Measurements from ENCODE around the gene CCDC60. TPM values are rescaled to one million over a fixed set of nuclear protein-coding genes. Genes with fewer than 3 reads are reported as not detected.

Gene CCDC60
- total RNA-seq, 2 donors from 2014 or later: 4.3 to 4.9 TPM

DNA sequence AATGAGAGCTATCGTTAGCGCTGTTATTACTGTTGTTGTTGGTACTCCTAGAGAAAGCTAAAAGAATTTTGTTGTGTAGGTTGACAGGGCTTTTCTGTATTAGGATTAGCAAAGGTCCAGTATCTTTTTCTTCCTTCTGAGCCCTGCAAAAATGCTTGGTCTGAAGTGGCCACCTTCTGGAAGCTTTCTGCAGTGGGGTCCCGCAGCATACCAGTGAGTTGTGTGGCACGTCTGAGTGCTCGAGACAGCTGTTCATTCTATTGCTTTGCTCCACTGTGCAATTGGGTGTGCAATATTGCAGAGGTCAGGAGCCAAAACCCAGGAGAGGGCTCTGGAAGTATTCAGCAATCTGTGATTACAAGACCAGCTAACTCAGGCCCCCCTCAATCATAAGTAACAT, 57.1 kb downstream of the CCDC60 start:
- intact Hi-C loops (cut with DNase I): no loop called here
- DNase-seq (ENCODE audit: low spot score): no peak
- Histone ChIP-seq H3K4me3 (no peak overlapping the region), H3K36me3 (no peaks in the 10 kb centered on the region), H3K27me3 (replicated peaks; ENCODE audit: insufficient read depth) (no peaks in the 10 kb centered on the region), H3K27ac (no peak overlapping the region), H3K4me1 (replicated peaks) (no peaks in the 10 kb centered on the region), H3K9me3 (no peaks in the 10 kb centered on the region)
- TF ChIP-seq, protein P1, sequence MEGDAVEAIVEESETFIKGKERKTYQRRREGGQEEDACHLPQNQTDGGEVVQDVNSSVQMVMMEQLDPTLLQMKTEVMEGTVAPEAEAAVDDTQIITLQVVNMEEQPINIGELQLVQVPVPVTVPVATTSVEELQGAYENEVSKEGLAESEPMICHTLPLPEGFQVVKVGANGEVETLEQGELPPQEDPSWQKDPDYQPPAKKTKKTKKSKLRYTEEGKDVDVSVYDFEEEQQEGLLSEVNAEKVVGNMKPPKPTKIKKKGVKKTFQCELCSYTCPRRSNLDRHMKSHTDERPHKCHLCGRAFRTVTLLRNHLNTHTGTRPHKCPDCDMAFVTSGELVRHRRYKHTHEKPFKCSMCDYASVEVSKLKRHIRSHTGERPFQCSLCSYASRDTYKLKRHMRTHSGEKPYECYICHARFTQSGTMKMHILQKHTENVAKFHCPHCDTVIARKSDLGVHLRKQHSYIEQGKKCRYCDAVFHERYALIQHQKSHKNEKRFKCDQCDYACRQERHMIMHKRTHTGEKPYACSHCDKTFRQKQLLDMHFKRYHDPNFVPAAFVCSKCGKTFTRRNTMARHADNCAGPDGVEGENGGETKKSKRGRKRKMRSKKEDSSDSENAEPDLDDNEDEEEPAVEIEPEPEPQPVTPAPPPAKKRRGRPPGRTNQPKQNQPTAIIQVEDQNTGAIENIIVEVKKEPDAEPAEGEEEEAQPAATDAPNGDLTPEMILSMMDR (IDR thresholded peaks at IDR 0.05): no peak
- TF ChIP-seq POLR2A (IDR thresholded peaks at IDR 0.05): no peak
- TF ChIP-seq POLR2AphosphoS5 (IDR thresholded peaks at IDR 0.05): no peak
- 70% methylated on average over 5 of the region's 5 CpGs for WGBS

DNA sequence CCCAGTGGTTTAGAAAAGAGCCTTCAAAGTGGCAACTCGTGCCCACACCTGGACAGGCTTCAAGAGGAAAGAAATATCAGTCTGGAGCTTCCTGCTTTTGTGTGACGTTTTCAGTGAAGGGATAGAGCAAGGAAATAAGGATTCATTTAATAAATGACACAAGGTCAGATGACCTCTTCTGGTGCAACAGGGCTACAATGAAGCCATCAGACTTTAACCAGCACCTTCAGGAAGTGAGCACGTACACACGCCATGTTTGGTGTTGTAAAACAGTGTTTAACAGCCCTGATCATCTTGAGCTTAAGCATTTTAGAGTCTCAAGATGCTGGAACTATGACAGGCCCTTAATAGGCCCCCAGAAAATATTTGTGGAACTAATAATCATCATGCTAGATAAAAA, 59.1 kb downstream of the CCDC60 start:
- Histone ChIP-seq H3K27ac (no peak overlapping the region), H3K9me3 (no peaks in the 10 kb centered on the region), H3K27me3 (replicated peaks; ENCODE audit: insufficient read depth) (no peaks in the 10 kb centered on the region), H3K4me3 (no peak overlapping the region), H3K36me3 (no peaks in the 10 kb centered on the region), H3K4me1 (replicated peaks) (no peaks in the 10 kb centered on the region)
- intact Hi-C loops (cut with DNase I): no loop called here
- 36% methylated on average over 4 of the region's 4 CpGs for WGBS
- no peak for DNase-seq (ENCODE audit: low spot score)
- TF ChIP-seq POLR2A (IDR thresholded peaks at IDR 0.05) (no peak), POLR2AphosphoS5 (IDR thresholded peaks at IDR 0.05) (no peak)
- TF ChIP-seq, protein P1 (IDR thresholded peaks at IDR 0.05): no peak

DNA sequence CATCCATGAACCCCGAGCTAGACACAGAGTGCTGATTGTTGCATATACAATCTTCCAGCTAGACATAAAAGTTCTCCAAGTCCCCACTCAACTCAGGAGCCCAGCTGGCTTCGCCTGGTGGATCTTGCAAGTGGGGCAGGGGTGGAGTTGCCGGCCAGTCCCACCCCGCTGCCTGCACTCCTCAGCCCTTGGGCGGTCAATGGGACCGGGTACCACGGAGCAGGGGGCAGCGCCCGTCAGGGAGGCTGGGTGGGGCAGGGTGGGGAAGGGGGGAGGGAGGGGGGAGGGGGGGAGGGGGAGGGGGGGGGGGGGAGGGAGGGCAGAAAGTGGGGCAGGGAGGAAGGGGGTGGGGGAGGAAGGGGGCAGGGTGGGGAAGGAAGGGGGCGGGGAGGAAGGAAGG, 63.0 kb downstream of the CCDC60 start:
- WGBS: 100% methylated on average over 1 of the region's 10 CpGs
- Histone ChIP-seq H3K4me1 (replicated peaks) (no peaks in the 10 kb centered on the region), H3K27ac (no peak overlapping the region), H3K27me3 (replicated peaks; ENCODE audit: insufficient read depth) (no peaks in the 10 kb centered on the region), H3K4me3 (no peak overlapping the region), H3K36me3 (no peaks in the 10 kb centered on the region), H3K9me3 (no peaks in the 10 kb centered on the region)
- intact Hi-C loops (cut with DNase I): no loop called here
- no peak for TF ChIP-seq POLR2A (IDR thresholded peaks at IDR 0.05)
- TF ChIP-seq, protein P1 (IDR thresholded peaks at IDR 0.05): no peak
- no peak for TF ChIP-seq POLR2AphosphoS5 (IDR thresholded peaks at IDR 0.05)
- no peak for DNase-seq (ENCODE audit: low spot score)

DNA sequence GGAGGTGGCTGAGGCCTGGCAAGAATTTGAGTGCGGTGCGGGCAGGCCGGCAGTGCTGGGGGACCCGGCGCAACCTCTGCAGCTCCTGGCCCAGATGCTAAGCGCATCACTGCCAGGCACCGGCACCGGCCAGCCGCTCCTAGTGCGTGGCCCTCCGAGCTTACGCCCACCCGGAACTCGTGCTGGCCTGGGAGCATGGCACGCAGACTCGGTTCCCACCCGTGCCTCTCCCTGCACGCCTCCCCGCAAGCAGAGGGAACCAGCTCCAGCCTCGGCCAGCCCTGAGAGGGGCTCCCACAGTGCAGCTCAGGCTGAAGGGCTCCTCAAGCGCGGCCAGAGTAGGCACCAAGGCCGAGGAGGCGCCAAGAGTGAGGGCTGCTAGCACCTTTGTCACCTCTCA, 63.7 kb downstream of the CCDC60 start:
- Histone ChIP-seq H3K36me3 (no peaks in the 10 kb centered on the region), H3K4me1 (replicated peaks) (no peaks in the 10 kb centered on the region), H3K27ac (no peak overlapping the region), H3K4me3 (no peak overlapping the region), H3K9me3 (no peaks in the 10 kb centered on the region), H3K27me3 (replicated peaks; ENCODE audit: insufficient read depth) (no peaks in the 10 kb centered on the region)
- no peak for DNase-seq (ENCODE audit: low spot score)
- WGBS: 93% methylated on average over 24 of the region's 24 CpGs
- intact Hi-C loops (cut with DNase I): no loop called here
- TF ChIP-seq, protein P1 (IDR thresholded peaks at IDR 0.05): no peak
- TF ChIP-seq POLR2AphosphoS5 (IDR thresholded peaks at IDR 0.05) (no peak), POLR2A (IDR thresholded peaks at IDR 0.05) (no peak)

DNA sequence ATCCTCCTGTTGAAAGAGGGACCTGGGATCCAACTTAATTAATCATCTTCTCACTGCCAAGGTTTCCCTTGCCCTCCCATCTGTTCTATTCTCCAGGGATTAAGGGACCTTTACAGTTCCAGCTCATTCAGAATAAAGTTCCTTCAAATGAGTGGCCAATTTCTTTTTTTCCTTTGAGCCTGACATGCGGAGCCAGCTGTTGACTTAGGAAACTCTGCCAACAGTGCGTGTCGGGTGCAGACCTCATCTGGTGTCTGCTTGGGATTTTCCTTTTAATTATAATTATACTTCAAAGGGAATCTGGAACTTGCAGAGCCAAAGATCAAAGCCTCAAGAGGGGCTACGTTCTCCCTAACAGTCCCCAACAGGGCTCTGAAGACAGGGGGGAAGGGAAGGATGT, 64.8 kb downstream of the CCDC60 start:
- no peak for DNase-seq (ENCODE audit: low spot score)
- H3K9me3 ChIP-seq: no peaks in the 10 kb centered on the region
- no peak for TF ChIP-seq POLR2AphosphoS5 (IDR thresholded peaks at IDR 0.05)
- TF ChIP-seq POLR2A (IDR thresholded peaks at IDR 0.05): no peak
- TF ChIP-seq, protein P1 (IDR thresholded peaks at IDR 0.05): no peak
- no peaks in the 10 kb centered on the region for H3K36me3 ChIP-seq
- WGBS: 24% methylated on average over 4 of the region's 4 CpGs
- H3K27me3 ChIP-seq (replicated peaks; ENCODE audit: insufficient read depth): no peaks in the 10 kb centered on the region
- H3K4me1 ChIP-seq (replicated peaks): no peaks in the 10 kb centered on the region
- intact Hi-C loops (cut with DNase I): no loop called here
- H3K27ac ChIP-seq: no peak overlapping the region
- H3K4me3 ChIP-seq: no peak overlapping the region

Measured in prostate gland (tissue), 2 donors.